Measurements from ENCODE around the gene BRPF1.
A peak's percentile ranks its signal among the peaks of the same experiment; 100 is the strongest.

BRPF1 gene

DNA sequence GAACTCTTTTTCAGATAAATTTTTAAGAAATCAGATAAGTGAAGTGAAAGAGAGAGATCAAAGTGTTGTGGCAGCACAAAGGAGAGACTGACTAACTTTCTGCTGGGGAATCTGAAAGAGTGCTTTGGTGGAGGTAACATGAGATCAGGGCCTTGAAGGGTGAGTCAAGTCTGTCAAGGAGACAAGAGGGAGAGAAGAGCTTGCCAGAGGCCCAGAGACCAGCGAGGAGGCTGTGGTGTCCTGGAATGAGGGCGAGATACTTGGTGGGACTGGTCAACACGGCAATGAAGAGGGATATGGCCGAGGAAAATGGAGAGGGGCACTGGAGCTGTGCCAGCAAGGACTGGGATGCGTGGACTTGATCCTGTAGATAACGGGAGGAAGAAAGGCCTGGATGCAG, 56.2 kb downstream of the BRPF1 start:
- no peak for TF ChIP-seq SPI1 (IDR thresholded peaks at IDR 0.05; ENCODE audit: borderline replicate concordance, low read depth)
- no peak for TF ChIP-seq POLR2AphosphoS5 (IDR thresholded peaks at IDR 0.05; ENCODE audit: low read depth)
- no peak for TF ChIP-seq CTCF (IDR thresholded peaks at IDR 0.05; ENCODE audit: insufficient read depth, low read length)
- no peak for TF ChIP-seq GABPA (IDR thresholded peaks at IDR 0.05; ENCODE audit: low read depth)
- TF ChIP-seq, protein P1, sequence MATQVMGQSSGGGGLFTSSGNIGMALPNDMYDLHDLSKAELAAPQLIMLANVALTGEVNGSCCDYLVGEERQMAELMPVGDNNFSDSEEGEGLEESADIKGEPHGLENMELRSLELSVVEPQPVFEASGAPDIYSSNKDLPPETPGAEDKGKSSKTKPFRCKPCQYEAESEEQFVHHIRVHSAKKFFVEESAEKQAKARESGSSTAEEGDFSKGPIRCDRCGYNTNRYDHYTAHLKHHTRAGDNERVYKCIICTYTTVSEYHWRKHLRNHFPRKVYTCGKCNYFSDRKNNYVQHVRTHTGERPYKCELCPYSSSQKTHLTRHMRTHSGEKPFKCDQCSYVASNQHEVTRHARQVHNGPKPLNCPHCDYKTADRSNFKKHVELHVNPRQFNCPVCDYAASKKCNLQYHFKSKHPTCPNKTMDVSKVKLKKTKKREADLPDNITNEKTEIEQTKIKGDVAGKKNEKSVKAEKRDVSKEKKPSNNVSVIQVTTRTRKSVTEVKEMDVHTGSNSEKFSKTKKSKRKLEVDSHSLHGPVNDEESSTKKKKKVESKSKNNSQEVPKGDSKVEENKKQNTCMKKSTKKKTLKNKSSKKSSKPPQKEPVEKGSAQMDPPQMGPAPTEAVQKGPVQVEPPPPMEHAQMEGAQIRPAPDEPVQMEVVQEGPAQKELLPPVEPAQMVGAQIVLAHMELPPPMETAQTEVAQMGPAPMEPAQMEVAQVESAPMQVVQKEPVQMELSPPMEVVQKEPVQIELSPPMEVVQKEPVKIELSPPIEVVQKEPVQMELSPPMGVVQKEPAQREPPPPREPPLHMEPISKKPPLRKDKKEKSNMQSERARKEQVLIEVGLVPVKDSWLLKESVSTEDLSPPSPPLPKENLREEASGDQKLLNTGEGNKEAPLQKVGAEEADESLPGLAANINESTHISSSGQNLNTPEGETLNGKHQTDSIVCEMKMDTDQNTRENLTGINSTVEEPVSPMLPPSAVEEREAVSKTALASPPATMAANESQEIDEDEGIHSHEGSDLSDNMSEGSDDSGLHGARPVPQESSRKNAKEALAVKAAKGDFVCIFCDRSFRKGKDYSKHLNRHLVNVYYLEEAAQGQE (IDR thresholded peaks at IDR 0.05; ENCODE audit: insufficient replicate concordance, low read depth) = no peak
- DNase-seq (ENCODE audit: low read depth in 1 of 2, low spot score in 1 of 2) = no peak
- Histone ChIP-seq H3K27ac (replicated peaks) (no peak overlapping the region), H3K27me3 (ENCODE audit: insufficient read depth, poor library complexity, severe bottlenecking) (no peaks in the 10 kb centered on the region), H3K4me3 (replicated peaks; ENCODE audit: insufficient read depth, low read length) (no peak overlapping the region)

DNA sequence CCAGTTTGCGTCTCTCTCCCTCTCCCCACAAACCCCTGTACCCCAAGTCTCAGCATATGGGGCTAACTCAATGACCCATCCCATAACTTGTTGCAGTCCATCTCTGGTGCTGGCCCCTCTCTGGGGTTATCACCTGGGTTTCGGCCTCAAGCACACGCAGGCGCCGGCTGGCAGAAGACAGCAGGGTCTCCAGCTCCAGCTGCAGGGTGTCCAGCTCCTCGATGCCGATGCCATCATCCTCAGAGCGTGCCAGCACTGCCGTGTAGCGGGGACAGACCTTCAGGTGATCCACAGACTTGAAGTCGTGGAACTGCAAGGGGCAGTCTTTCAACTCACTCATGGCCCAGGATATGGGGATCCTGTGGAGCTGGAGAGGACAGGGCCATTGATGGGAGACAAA, 59.6 kb downstream of the BRPF1 start:
- TF ChIP-seq GABPA (IDR thresholded peaks at IDR 0.05; ENCODE audit: low read depth) (no peak), CTCF (IDR thresholded peaks at IDR 0.05; ENCODE audit: insufficient read depth, low read length) (no peak)
- H3K27ac ChIP-seq (replicated peaks) = peak overlapping the region; percentile 99; the same call in 1 of the 2 replicates
- no peak for DNase-seq (ENCODE audit: low read depth in 1 of 2, low spot score in 1 of 2)
- H3K27me3 ChIP-seq (ENCODE audit: insufficient read depth, poor library complexity, severe bottlenecking) = no peaks in the 10 kb centered on the region
- H3K4me3 ChIP-seq (replicated peaks; ENCODE audit: insufficient read depth, low read length) = no peak overlapping the region

- H3K27ac ChIP-seq (replicated peaks) = peak overlapping the region; percentile 99
- H3K4me3 ChIP-seq (replicated peaks; ENCODE audit: insufficient read depth, low read length) = peak overlapping the region; percentile 60
- no peaks in the 10 kb centered on the region for H3K27me3 ChIP-seq (ENCODE audit: insufficient read depth, poor library complexity, severe bottlenecking)
- DNase-seq (ENCODE audit: low read depth in 1 of 2, low spot score in 1 of 2) = no peak
- TF ChIP-seq CTCF (IDR thresholded peaks at IDR 0.05; ENCODE audit: insufficient read depth, low read length) = no peak
- TF ChIP-seq, protein P1 (IDR thresholded peaks at IDR 0.05; ENCODE audit: insufficient replicate concordance, low read depth) = peak; percentile 2
Measured at GRCh38 chr3:9791790-9792404, 60.4 kb downstream of the BRPF1 start.
